HG02885 (cell line): Measurements from ENCODE around the gene PC.
"Not testable (repeated sequence)": the region's sequence is repeated elsewhere in the genome, so short reads cannot be mapped to it uniquely, and the experiment has no call there.

ENCODE experiments used
- ATAC-seq: cut with Tn5 transposase; IDR thresholded peaks from one replicate; pipeline ENCODE4 v1.9.1; 2021; ENCODE audit warnings: mild to moderate bottlenecking; ENCODE audit not compliant: unreplicated experiment, poor library complexity

Gene PC

GRCh38 chr11:66818231-66818955 lies 139.8 kb downstream of the PC start:
- ATAC-seq: no peak

GRCh38 chr11:66815646-66816045 lies 142.5 kb downstream of the PC start:
- ATAC-seq: no peak

GRCh38 chr11:66814678-66815077 lies 143.5 kb downstream of the PC start:
- no peak for ATAC-seq

GRCh38 chr11:66810576-66811185 lies 147.5 kb downstream of the PC start:
- no peak for ATAC-seq

- no peak for ATAC-seq
Measured at GRCh38 chr11:66809592-66809991, 148.6 kb downstream of the PC start.

GRCh38 chr11:66800720-66801428 lies 157.3 kb downstream of the PC start:
- no peak for ATAC-seq

GRCh38 chr11:66799815-66800214 lies 158.4 kb downstream of the PC start:
- ATAC-seq: not testable (repeated sequence)
